ENCODE data around the gene PTPN4.
A peak's percentile ranks its signal among the peaks of the same experiment; 100 is the strongest.

PTPN4 gene

DNA sequence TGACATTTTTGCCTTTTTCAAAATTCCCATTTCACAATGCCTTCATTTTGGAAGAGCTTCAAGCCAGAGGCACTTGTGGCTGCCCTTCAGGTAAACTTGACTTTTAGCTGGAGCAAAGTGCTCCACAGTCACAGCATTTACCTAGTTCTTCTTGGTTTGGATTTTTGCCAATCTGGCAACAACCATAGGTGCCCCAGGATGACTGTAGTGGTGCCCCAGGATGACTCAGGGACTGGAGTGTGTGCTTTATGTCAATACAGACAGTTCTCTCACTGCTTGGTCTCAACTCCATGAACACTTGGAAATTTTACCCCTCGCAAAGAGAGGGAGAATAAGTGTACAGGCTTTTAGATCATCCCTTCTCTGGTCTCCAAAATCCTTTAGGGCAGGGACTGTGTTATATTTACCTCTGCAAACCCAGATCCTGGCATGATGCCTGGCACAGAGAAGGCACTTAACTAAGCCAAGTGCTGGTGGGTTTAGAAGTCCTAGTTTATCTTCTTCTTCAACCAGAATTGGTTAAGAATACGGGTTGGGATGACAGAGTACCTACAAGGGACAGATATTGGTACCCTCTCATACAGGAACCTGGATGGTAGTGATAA is 15.3 kb upstream of the PTPN4 start:
- TF ChIP-seq, protein P1, sequence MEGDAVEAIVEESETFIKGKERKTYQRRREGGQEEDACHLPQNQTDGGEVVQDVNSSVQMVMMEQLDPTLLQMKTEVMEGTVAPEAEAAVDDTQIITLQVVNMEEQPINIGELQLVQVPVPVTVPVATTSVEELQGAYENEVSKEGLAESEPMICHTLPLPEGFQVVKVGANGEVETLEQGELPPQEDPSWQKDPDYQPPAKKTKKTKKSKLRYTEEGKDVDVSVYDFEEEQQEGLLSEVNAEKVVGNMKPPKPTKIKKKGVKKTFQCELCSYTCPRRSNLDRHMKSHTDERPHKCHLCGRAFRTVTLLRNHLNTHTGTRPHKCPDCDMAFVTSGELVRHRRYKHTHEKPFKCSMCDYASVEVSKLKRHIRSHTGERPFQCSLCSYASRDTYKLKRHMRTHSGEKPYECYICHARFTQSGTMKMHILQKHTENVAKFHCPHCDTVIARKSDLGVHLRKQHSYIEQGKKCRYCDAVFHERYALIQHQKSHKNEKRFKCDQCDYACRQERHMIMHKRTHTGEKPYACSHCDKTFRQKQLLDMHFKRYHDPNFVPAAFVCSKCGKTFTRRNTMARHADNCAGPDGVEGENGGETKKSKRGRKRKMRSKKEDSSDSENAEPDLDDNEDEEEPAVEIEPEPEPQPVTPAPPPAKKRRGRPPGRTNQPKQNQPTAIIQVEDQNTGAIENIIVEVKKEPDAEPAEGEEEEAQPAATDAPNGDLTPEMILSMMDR (IDR thresholded peaks at IDR 0.05; ENCODE audit: control insufficient read depth, extremely low read depth, insufficient read depth) = no peak
- DNase-seq (ENCODE audit: low read depth) = peak; percentile 53
- no peak overlapping the region for H3K4me3 ChIP-seq (ENCODE audit: low read depth, low read length)

DNA sequence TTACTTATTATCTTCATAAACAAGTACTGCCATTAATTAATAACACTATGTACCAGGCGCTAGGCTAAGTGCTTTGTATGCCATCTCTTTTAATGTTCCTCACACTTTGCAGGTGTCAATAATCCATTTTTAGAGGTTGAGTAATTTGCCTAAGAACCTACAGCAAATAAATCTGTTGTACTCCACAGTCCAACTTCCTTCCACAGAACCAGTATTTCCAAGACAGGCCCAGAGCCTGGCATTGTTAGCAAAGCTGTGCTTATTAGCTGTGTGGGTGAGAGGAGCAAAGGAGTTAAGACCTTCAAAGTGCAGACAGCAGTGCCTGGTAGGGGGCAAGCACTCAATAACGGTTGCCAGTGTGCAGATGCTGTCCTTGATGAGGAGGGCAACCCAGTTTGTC is 14.2 kb upstream of the PTPN4 start:
- no peak for DNase-seq (ENCODE audit: low read depth)
- H3K4me3 ChIP-seq (ENCODE audit: low read depth, low read length) = no peak overlapping the region
- TF ChIP-seq, protein P1 (IDR thresholded peaks at IDR 0.05; ENCODE audit: control insufficient read depth, extremely low read depth, insufficient read depth) = no peak

DNA sequence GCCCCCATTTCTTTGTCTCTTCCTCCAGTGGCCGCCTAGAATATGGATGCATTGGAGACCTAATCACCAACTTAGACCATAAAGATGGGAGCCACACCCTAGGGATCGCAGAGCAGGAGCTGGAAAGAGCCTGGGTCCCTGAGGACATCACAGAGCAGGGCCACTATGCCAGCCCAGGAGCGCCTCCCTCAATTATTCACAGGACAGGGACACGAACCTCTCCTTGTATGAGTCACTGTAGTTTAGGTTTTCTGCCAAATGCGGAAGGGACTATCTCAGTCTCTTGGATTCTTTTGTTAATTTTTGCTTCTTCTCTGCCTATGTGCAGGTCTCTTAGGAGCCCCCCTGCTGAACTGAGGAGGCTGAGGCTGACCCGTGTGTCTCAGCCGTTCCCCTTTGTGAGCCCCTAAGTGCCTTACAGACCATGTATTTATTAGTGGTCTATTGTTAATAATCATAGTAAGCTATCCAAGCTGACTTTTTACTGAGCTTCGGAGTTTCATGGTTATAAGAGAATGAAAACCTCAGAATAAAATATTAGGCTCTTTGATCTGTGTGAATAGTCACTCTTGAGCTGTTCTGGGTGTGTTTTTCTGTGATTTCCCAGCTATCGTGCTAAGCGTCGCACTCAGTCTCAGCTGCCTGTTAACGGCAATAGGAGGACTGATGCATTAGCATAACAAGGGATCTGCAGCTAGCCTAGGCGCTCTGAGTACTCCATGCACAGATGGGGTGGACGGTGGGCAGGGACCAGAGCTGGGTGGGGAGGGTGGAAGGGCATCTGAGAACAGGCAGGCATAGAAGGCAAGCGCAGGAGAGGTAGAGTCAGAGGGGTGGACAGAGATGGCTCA is 12.7 kb upstream of the PTPN4 start:
- TF ChIP-seq, protein P1 (IDR thresholded peaks at IDR 0.05; ENCODE audit: control insufficient read depth, extremely low read depth, insufficient read depth) = no peak

DNA sequence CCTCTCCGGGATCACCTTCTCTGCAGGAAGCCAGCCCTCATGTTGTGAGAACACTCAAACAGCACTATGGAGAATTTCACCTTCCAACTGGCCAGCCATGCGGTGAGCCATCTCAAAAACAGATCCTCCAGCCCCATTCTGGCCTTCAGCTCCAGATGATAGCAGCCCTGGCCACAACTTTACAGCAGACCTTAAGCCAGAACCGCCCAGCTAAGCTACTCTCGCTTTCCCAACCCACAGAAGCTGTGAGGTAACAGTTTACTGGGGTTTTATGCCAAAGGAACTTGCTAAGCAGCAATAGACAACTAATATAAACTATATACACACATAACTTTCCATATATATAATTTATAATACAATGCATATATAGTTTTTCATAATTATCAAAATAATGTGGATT is 11.6 kb upstream of the PTPN4 start:
- no peak for DNase-seq (ENCODE audit: low read depth)
- H3K4me3 ChIP-seq (ENCODE audit: low read depth, low read length) = no peak overlapping the region
- TF ChIP-seq, protein P1 (IDR thresholded peaks at IDR 0.05; ENCODE audit: control insufficient read depth, extremely low read depth, insufficient read depth) = no peak

More for the DNA sequence above, 12.7 kb upstream of the PTPN4 start:
- no peak overlapping the region for H3K4me3 ChIP-seq (ENCODE audit: low read depth, low read length)
- no peak for DNase-seq (ENCODE audit: low read depth)

DNA sequence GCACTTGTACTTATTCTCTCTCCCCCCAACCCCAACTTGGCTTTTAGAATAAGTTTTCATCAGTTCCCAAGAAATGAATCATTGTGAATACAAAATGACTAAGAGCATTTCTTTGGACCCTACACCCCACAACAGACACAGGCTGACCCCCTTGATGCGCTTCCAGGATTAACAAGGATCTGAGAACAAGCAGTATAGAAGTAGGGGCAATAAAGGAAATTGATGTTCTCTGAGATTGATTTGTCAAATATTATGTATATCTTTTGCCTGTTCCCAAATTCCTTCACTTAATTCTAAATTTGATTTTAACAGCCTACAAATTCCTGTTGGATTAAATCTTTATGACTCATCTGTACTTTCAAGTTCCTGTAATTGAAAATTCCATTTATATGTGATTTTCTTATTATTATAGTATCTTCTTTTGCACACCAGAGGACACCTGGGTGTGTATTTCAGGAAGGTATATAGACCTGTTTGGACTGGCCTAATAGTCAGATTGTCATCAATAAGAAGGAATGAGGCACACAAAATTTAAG is 10.2 kb upstream of the PTPN4 start:
- DNase-seq (ENCODE audit: low read depth) = no peak
- TF ChIP-seq, protein P1 (IDR thresholded peaks at IDR 0.05; ENCODE audit: control insufficient read depth, extremely low read depth, insufficient read depth) = no peak
- no peak overlapping the region for H3K4me3 ChIP-seq (ENCODE audit: low read depth, low read length)

DNA sequence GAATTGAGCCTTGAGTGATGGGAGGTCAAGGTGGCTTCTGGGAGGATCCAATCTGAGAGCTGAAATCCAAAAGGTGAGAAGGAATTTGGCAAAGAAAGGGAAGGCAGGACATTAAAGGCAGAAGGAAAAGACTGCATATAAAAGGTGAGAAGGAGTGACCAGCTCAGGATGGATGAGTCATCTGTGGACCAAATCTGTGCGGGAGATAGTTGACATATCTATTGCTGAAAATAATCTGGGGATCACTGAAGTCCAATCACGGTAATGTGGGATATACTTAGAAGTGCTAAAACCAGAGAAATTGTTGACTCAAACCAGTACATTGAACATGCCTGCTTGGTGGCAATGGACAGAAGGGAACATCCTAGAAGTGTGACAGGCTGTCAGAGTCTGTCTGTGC is 8.0 kb upstream of the PTPN4 start:
- TF ChIP-seq, protein P1 (IDR thresholded peaks at IDR 0.05; ENCODE audit: control insufficient read depth, extremely low read depth, insufficient read depth) = no peak
- H3K4me3 ChIP-seq (ENCODE audit: low read depth, low read length) = no peak overlapping the region
- no peak for DNase-seq (ENCODE audit: low read depth)

All from LNCaP clone FGC (cell line).